ENCODE data around the gene ATMIN. TPM values are rescaled to one million over a fixed set of nuclear protein-coding genes. Genes with fewer than 3 reads are reported as not detected.

The ATMIN gene
- total and polyA plus RNA-seq, 2 of the 13 experiments (the other 11 are each of a cell fraction or from before 2014, with no cell fraction given): 34.6 to 60.4 TPM

DNA sequence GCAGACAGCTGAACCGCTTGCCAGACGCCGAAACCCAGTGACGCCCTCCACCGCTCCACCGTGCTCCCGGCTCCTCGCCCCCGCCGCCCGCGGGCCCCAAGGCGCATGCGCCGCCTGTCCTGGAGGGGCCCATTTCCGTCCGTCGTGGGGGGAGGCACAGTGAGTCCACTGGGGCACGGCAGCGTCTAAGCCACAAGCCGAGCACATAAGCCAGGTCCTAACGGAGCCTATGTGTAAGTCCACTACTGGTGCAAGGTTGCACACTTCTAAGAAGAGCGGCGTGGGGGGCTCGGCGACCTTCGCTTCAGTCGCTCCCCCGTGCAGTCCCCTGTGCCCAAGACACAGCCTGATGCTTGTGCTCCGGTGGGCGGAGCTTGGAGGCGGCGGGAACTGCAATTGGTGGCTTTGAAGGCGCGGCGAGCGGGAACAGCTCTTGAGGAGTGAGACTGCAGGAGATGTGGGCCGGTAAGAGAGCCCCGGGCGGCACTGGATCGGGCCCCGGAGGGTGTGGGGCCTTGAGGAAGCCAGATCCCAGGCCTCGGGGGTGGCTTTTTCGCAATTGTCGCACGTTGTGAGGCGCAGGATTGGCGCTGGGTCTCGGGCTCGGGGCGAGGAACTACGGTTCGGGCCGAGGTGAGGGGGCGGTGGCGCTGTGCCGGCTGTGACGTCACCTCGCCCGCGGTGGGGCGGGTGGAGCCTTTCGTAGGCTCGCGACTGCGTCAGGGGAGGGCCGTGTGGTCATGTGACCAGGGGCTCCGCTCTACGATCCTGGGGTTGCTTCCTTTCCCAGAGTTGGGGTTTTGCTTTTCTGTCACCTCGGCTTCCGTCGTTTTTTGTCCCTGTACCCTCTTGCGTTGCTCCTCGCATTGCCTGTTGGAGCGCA is 28.6 kb upstream of the ATMIN start, which contains the start of the genes CENPN and CMC2 (continued):
- TF ChIP-seq ZNF556 (CRISPR knock-in tag; IDR thresholded peaks at IDR 0.05; ENCODE audit: borderline replicate concordance) (0 out of 2 replicates have a peak, but pooled peaks have one; percentile 32), ZNF317 (CRISPR knock-in tag; IDR thresholded peaks at IDR 0.05) (peak; percentile 72; the same call in 1 of the 2 replicates), ZBTB42 (CRISPR knock-in tag; IDR thresholded peaks at IDR 0.05) (peak; percentile 74), ZNF687 (CRISPR knock-in tag; IDR thresholded peaks at IDR 0.05) (peak; percentile 89), FOXA1 (IDR thresholded peaks at IDR 0.05) (no peak), FOXA1 (CRISPR knock-in tag; IDR thresholded peaks at IDR 0.05) (peak; percentile 34; the same call in 1 of the 2 replicates), MYNN (CRISPR knock-in tag; IDR thresholded peaks at IDR 0.05; ENCODE audit: low read depth) (no peak), POLR2G (IDR thresholded peaks at IDR 0.05; ENCODE audit: low read depth, low read length) (peak; percentile 90), ZNF3 (CRISPR knock-in tag; IDR thresholded peaks at IDR 0.05) (peak; percentile 3; the same call in 1 of the 2 replicates), ZNF276 (CRISPR knock-in tag; IDR thresholded peaks at IDR 0.05; ENCODE audit: low read depth) (peak; percentile 45; the same call in 1 of the 2 replicates), EEA1 (CRISPR knock-in tag; IDR thresholded peaks at IDR 0.05; ENCODE audit: borderline replicate concordance) (peak; percentile 59; the same call in 1 of the 2 replicates), ZNF12 (CRISPR knock-in tag; IDR thresholded peaks at IDR 0.05) (no peak), ZNF782 (CRISPR knock-in tag; IDR thresholded peaks at IDR 0.05; ENCODE audit: borderline replicate concordance) (peak; percentile 73), SALL2 (CRISPR knock-in tag; IDR thresholded peaks at IDR 0.05) (peak; percentile 68), PAXIP1 (CRISPR knock-in tag; conservative IDR thresholded peaks at IDR 0.05) (peak; percentile 61), TOPORS (CRISPR knock-in tag; IDR thresholded peaks at IDR 0.05) (peak; percentile 92), XBP1 (CRISPR knock-in tag; IDR thresholded peaks at IDR 0.05) (no peak)
- TF ChIP-seq, protein P1, sequence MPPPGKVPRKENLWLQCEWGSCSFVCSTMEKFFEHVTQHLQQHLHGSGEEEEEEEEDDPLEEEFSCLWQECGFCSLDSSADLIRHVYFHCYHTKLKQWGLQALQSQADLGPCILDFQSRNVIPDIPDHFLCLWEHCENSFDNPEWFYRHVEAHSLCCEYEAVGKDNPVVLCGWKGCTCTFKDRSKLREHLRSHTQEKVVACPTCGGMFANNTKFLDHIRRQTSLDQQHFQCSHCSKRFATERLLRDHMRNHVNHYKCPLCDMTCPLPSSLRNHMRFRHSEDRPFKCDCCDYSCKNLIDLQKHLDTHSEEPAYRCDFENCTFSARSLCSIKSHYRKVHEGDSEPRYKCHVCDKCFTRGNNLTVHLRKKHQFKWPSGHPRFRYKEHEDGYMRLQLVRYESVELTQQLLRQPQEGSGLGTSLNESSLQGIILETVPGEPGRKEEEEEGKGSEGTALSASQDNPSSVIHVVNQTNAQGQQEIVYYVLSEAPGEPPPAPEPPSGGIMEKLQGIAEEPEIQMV (CRISPR knock-in tag; IDR thresholded peaks at IDR 0.05; ENCODE audit: low read depth): peak; percentile 23; the same call in 1 of the 2 replicates
